ENCODE measurements around the gene RAB4B.
"Not testable (repeated sequence)": the region's sequence is repeated elsewhere in the genome, so short reads cannot be mapped to it uniquely, and the experiment has no call there.

The RAB4B gene

GRCh38 chr19:40750058-40750873, 27.8 kb upstream of the RAB4B start, which contains the start of gene ACTMAP:
Gene ACTMAP (minus strand): TSS chr19:40750477. CDS start chr19:40749803, 674 bp downstream.
- peak; percentile 100 for DNase-seq
- in situ Hi-C loops (cut with MboI; ENCODE audit: low pct_unique_long_range_greater_than_20kb, low sequenced_read_pairs) = no loop called here

- DNase-seq = peak; percentile 98
- in situ Hi-C loops (cut with MboI; ENCODE audit: low pct_unique_long_range_greater_than_20kb, low sequenced_read_pairs) = no loop called here
Measured at GRCh38 chr19:40750874-40751537, 27.0 kb upstream of the RAB4B start, which contains the start of gene SNRPA. Gene SNRPA (plus strand): TSS chr19:40751203. CDS start chr19:40751409, 206 bp downstream.

- in situ Hi-C loops (cut with MboI; ENCODE audit: low pct_unique_long_range_greater_than_20kb, low sequenced_read_pairs) = no loop called here
Measured at GRCh38 chr19:40752257-40752781, 25.7 kb upstream of the RAB4B start.

GRCh38 chr19:40754611-40755247, 23.3 kb upstream of the RAB4B start:
- no peak for DNase-seq

More at GRCh38 chr19:40752257-40752781, 25.7 kb upstream of the RAB4B start:
- DNase-seq = peak; percentile 36

GRCh38 chr19:40755248-40755624, 22.8 kb upstream of the RAB4B start:
- in situ Hi-C loops (cut with MboI; ENCODE audit: low pct_unique_long_range_greater_than_20kb, low sequenced_read_pairs) = no loop called here
- DNase-seq = no peak

More at GRCh38 chr19:40754611-40755247, 23.3 kb upstream of the RAB4B start:
- in situ Hi-C loops (cut with MboI; ENCODE audit: low pct_unique_long_range_greater_than_20kb, low sequenced_read_pairs) = no loop called here

GRCh38 chr19:40755791-40756190, 22.3 kb upstream of the RAB4B start:
- in situ Hi-C loops (cut with MboI; ENCODE audit: low pct_unique_long_range_greater_than_20kb, low sequenced_read_pairs) = no loop called here
- no peak for DNase-seq

GRCh38 chr19:40756502-40757110, 21.4 kb upstream of the RAB4B start:
- in situ Hi-C loops (cut with MboI; ENCODE audit: low pct_unique_long_range_greater_than_20kb, low sequenced_read_pairs) = no loop called here
- DNase-seq = peak; percentile 27

- in situ Hi-C loops (cut with MboI; ENCODE audit: low pct_unique_long_range_greater_than_20kb, low sequenced_read_pairs) = no loop called here
- DNase-seq = no peak
Measured at GRCh38 chr19:40758491-40758890, 19.6 kb upstream of the RAB4B start.

- in situ Hi-C loops (cut with MboI; ENCODE audit: low pct_unique_long_range_greater_than_20kb, low sequenced_read_pairs) = no loop called here
- no peak for DNase-seq
Measured at GRCh38 chr19:40759352-40759751, 18.7 kb upstream of the RAB4B start.

GRCh38 chr19:40762754-40763470, 15.1 kb upstream of the RAB4B start:
- in situ Hi-C loops (cut with MboI; ENCODE audit: low pct_unique_long_range_greater_than_20kb, low sequenced_read_pairs) = no loop called here
- no peak for DNase-seq

- in situ Hi-C loops (cut with MboI; ENCODE audit: low pct_unique_long_range_greater_than_20kb, low sequenced_read_pairs) = no loop called here
- no peak for DNase-seq
Measured at GRCh38 chr19:40763526-40763925, 14.5 kb upstream of the RAB4B start.

GRCh38 chr19:40763963-40764362, 14.1 kb upstream of the RAB4B start:
- in situ Hi-C loops (cut with MboI; ENCODE audit: low pct_unique_long_range_greater_than_20kb, low sequenced_read_pairs) = no loop called here
- no peak for DNase-seq

- in situ Hi-C loops (cut with MboI; ENCODE audit: low pct_unique_long_range_greater_than_20kb, low sequenced_read_pairs); DNase-seq: not testable (repeated sequence)
Measured at GRCh38 chr19:40766385-40766784, 11.7 kb upstream of the RAB4B start.

GRCh38 chr19:40768869-40769268, 9.2 kb upstream of the RAB4B start:
- in situ Hi-C loops (cut with MboI; ENCODE audit: low pct_unique_long_range_greater_than_20kb, low sequenced_read_pairs) = no loop called here
- no peak for DNase-seq

- peak; percentile 29 for DNase-seq
- in situ Hi-C loops (cut with MboI; ENCODE audit: low pct_unique_long_range_greater_than_20kb, low sequenced_read_pairs) = not testable (repeated sequence)
Measured at GRCh38 chr19:40771101-40771862, 6.8 kb upstream of the RAB4B start.

GRCh38 chr19:40774916-40775631, 3.0 kb upstream of the RAB4B start, which contains the start of gene MIA:
Gene MIA (plus strand): TSS chr19:40775521. CDS start chr19:40775543, 22 bp downstream.
- no peak for DNase-seq

GRCh38 chr19:40775632-40776022, 2.4 kb upstream of the RAB4B start:
- no peak for DNase-seq
- in situ Hi-C loops (cut with MboI; ENCODE audit: low pct_unique_long_range_greater_than_20kb, low sequenced_read_pairs) = no loop called here

More at GRCh38 chr19:40774916-40775631, 3.0 kb upstream of the RAB4B start, which contains the start of gene MIA:
- in situ Hi-C loops (cut with MboI; ENCODE audit: low pct_unique_long_range_greater_than_20kb, low sequenced_read_pairs) = no loop called here
